Esophagus squamous epithelium (tissue), 5 donors: ENCODE data around the gene MYL10. TPM values are rescaled to one million over a fixed set of nuclear protein-coding genes. Genes with fewer than 3 reads are reported as not detected.

Experiments used
- DNase-seq: peaks from one replicate; lab custom pipeline; 2025; lab: John Stamatoyannopoulos, UW
- H3K27ac ChIP-seq, 4 donors: fragments of 200-600 bp; sonication (generic); one replicate each; pipeline ENCODE4 v1.5.1; 2016 to 2019; ENCODE audit warnings: mild to moderate bottlenecking in 1 of 4
- H3K27me3 ChIP-seq, 4 donors: fragments of 200-600 bp; sonication (generic); 1 replicate in 3 of 4; 2 replicates in 1 of 4; pipeline versions ENCODE4 v1.5.1 to v1.6.0; 2017 to 2021; ENCODE audit warnings: antibody characterized with exemption in 1 of 4
- H3K36me3 ChIP-seq, 3 donors: fragments of 200-600 bp; sonication (generic); one replicate each; pipeline ENCODE4 v1.5.1; 2016 to 2019
- H3K4me1 ChIP-seq, 3 donors: fragments of 200-600 bp; sonication (generic); one replicate each; pipeline ENCODE4 v1.5.1; 2017 to 2019
- H3K4me3 ChIP-seq, 4 donors: fragments of 200-600 bp; sonication (generic); 1 replicate in 3 of 4; 2 replicates in 1 of 4; pipeline ENCODE4 v1.5.1; 2016 to 2019; ENCODE audit warnings: mild to moderate bottlenecking in 2 of 4, moderate library complexity in 1 of 4
- H3K9me3 ChIP-seq, 3 donors: fragments of 200-600 bp; sonication (generic); one replicate each; pipeline ENCODE4 v1.5.1; 2016 to 2019
- POLR2A ChIP-seq, 4 donors: fragments of 450-650 bp; IDR thresholded peaks; one replicate each; pipeline ENCODE4 v1.6.1; 2017; ENCODE audit warnings: antibody characterized with exemption in 4 of 4, mild to moderate bottlenecking in 4 of 4, moderate library complexity in 3 of 4
- WGBS, 2 donors: methylation state at CpG; one replicate each; pipeline ENCODE4 v1.1.5; 2018; 5-methylcytosine and 5-hydroxymethylcytosine counted together
- intact Hi-C: fragments of 100-400 bp; cut with DNase I; formaldehyde crosslinking; loops from one replicate; pipeline ENCODE4 v1.15.0; 2022
- total RNA-seq, 4 donors: library from RNA; depleted of rRNA; stranded (reverse); fragments of >200 nt; gene quantifications; one replicate each; pipeline ENCODE4 v1.1.0, GENCODE V29; 2016
- TF ChIP-seq, protein P1 (sequence below), 6 experiments: fragments of 450-650 bp in 4 of 6; fragments of 200-600 bp in 2 of 6; sonication (generic) in 2 of 6; IDR thresholded peaks; one replicate each; pipeline ENCODE4 v1.5.1; 2016 to 2019; ENCODE audit warnings: antibody characterized with exemption in 6 of 6, mild to moderate bottlenecking in 4 of 6, moderate library complexity in 4 of 6
- donor health status: DM: yes; HTN: yes; CAD: no.

The MYL10 gene
- total RNA-seq, 4 donors from 2014 or later = not detected

DNA sequence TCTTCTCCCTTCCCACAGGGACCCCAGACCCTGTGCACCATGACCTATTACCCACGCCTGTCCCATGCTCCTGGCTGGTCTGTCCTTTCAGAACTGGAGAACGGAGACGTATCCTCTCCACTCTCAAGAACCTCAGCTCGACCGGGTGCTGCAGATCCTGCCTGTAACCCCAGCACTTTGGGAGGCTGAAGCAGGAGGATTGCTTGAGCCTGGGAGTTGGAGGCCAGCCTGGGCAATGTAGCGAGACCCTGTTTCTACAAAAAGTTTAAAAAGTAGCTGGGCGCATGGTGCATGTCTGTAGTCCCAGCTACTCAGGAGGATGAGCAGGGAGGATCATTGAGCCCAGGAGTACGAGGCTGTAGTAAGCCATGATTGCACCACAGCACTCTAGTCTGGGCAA lies 37.2 kb upstream of the MYL10 start:
- Histone ChIP-seq H3K27ac (no peak overlapping the region), H3K27me3 (peaks cover 0 to 3% (median 0%) of the 10 kb centered on the region in 4 donors), H3K36me3 (no peaks in the 10 kb centered on the region), H3K9me3 (no peaks in the 10 kb centered on the region), H3K4me3 (no peak overlapping the region), H3K4me1 (no peaks in the 10 kb centered on the region)
- TF ChIP-seq, protein P1, sequence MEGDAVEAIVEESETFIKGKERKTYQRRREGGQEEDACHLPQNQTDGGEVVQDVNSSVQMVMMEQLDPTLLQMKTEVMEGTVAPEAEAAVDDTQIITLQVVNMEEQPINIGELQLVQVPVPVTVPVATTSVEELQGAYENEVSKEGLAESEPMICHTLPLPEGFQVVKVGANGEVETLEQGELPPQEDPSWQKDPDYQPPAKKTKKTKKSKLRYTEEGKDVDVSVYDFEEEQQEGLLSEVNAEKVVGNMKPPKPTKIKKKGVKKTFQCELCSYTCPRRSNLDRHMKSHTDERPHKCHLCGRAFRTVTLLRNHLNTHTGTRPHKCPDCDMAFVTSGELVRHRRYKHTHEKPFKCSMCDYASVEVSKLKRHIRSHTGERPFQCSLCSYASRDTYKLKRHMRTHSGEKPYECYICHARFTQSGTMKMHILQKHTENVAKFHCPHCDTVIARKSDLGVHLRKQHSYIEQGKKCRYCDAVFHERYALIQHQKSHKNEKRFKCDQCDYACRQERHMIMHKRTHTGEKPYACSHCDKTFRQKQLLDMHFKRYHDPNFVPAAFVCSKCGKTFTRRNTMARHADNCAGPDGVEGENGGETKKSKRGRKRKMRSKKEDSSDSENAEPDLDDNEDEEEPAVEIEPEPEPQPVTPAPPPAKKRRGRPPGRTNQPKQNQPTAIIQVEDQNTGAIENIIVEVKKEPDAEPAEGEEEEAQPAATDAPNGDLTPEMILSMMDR (IDR thresholded peaks at IDR 0.05) = no peak
- no peak for TF ChIP-seq POLR2A (IDR thresholded peaks at IDR 0.05)
- intact Hi-C loops = no loop called here
- no peak for DNase-seq
- 71 to 83% methylated on average over 3 to 7 of the region's 8 CpGs for WGBS, 2 donors

DNA sequence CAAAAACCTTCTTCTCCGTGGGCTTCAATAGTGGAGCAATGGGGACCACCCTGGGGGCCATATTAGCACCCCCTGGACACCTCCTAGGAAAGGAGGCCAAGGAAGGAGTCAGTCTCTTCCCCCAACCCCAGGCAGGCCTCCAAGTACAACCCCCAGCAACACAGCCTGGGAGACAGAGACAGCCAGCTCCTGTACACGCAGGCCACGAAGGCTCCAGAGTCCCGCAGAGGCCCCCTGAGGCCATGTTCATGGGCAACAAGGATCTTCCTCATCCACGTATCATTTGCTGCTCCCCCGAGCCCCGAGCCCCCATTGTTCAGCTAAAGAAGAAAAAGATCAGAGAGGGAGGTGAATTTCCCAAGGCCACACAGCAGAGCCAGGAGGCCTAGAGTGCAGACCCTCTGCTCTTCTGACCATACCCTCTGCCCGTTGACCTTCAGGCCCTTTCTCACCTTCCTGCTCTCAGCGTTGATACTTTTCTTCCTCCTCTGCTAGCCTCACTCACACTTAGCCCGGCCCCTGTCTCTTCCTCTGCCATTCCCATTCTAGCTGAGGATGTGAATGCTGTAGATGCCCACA lies 35.9 kb upstream of the MYL10 start:
- Histone ChIP-seq H3K4me3 (no peak overlapping the region), H3K9me3 (no peaks in the 10 kb centered on the region), H3K36me3 (no peaks in the 10 kb centered on the region), H3K27me3 (peaks cover 0 to 16% (median 0%) of the 10 kb centered on the region in 4 donors), H3K4me1 (no peaks in the 10 kb centered on the region), H3K27ac (no peak overlapping the region)
- intact Hi-C loops = no loop called here
- 72 to 82% methylated on average over 3 to 7 of the region's 10 CpGs for WGBS, 2 donors
- no peak for DNase-seq
- TF ChIP-seq POLR2A (IDR thresholded peaks at IDR 0.05) = no peak
- TF ChIP-seq, protein P1 (IDR thresholded peaks at IDR 0.05) = no peak

DNA sequence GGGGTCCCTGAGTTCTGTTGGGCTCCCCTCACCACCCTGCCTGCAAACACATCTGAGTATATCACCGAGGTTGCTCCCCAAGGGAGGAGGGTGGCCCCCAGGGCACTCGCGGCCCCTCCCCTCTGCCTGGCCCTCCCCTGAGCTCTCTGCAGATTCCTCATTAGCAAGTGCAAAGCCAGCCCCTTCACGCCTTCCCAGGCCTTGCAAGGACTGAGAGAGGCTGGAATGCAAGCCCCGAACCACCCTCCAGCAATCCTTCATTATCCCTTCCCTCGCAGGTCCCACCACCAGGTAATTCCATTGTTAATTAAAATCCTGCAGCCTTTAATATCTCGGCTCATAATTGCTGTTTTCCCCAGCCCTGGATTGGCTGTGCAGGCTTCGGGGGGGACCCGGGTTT lies 35.3 kb upstream of the MYL10 start:
- no peak for TF ChIP-seq POLR2A (IDR thresholded peaks at IDR 0.05)
- TF ChIP-seq, protein P1 (IDR thresholded peaks at IDR 0.05) = no peak
- no peak for DNase-seq
- WGBS, 2 donors = 42 to 64% methylated on average over 6 to 9 of the region's 9 CpGs

DNA sequence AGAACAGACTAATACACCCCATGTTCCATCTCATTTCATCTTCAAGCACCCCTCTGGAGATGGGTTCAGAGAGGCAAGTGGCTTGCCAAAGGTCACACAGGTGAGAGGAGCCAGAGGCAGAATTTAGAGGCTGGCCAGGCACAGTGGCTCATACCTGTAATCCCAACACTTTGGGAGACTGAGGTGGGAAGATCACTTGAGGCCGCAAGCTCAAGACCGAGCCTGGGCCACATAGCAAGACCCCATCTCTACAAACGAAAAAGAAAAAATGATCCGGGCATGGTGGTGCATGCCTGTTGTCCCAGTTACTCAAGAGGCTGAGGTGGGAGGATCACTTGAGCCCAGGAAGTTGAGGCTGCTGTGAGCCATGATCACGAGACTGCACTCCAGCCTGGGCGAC lies 34.7 kb upstream of the MYL10 start:
- no peaks in the 10 kb centered on the region for H3K36me3 ChIP-seq
- 90 to 94% methylated on average over 6 of the region's 6 CpGs for WGBS, 2 donors
- TF ChIP-seq, protein P1 (IDR thresholded peaks at IDR 0.05) = no peak
- TF ChIP-seq POLR2A (IDR thresholded peaks at IDR 0.05) = no peak

More for the DNA sequence above, 35.3 kb upstream of the MYL10 start:
- no peaks in the 10 kb centered on the region for H3K36me3 ChIP-seq
- intact Hi-C loops = no loop called here
- H3K27me3 ChIP-seq = peaks cover 0 to 17% (median 0%) of the 10 kb centered on the region in 4 donors
- no peak overlapping the region for H3K27ac ChIP-seq
- H3K4me1 ChIP-seq = no peaks in the 10 kb centered on the region
- H3K9me3 ChIP-seq = no peaks in the 10 kb centered on the region
- no peak overlapping the region for H3K4me3 ChIP-seq

DNA sequence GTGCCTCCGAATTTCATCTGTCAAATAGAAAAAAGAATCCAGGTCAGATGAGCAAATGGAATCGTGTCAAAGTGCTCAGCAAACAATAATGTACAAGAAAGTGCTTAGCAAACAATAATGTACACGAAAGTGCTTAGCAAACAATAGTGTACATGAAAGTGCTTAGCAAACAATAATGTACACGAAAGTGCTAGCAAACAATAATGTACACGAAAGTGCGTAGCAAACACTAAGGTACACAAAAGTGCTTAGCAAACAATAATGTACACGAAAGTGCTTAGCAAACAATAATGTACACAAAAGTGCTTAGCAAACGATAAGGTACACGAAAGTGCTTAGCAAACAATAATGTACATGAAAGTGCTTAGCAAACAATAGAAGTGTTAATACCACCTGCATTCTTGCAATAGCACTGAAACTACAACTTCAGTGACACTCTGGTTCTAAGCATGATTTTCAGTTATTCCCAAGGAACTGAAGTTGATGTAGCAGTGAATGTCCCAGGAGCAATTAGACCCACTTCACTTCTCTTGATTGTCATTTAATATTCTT lies 33.4 kb upstream of the MYL10 start:
- Histone ChIP-seq H3K9me3 (no peaks in the 10 kb centered on the region), H3K27me3 (peaks cover 0 to 23% (median 0%) of the 10 kb centered on the region in 4 donors), H3K4me3 (no peak overlapping the region), H3K4me1 (no peaks in the 10 kb centered on the region), H3K27ac (no peak overlapping the region), H3K36me3 (no peaks in the 10 kb centered on the region)
- no peak for DNase-seq
- intact Hi-C loops = no loop called here
- TF ChIP-seq, protein P1 (IDR thresholded peaks at IDR 0.05) = no peak
- TF ChIP-seq POLR2A (IDR thresholded peaks at IDR 0.05) = no peak
- WGBS, 2 donors = 32 to 67% methylated on average over 9 of the region's 9 CpGs

More for the DNA sequence above, 34.7 kb upstream of the MYL10 start:
- no peaks in the 10 kb centered on the region for H3K9me3 ChIP-seq
- no peak overlapping the region for H3K4me3 ChIP-seq
- DNase-seq = no peak
- no peaks in the 10 kb centered on the region for H3K4me1 ChIP-seq
- H3K27me3 ChIP-seq = peaks cover 0 to 17% (median 0%) of the 10 kb centered on the region in 4 donors
- intact Hi-C loops = no loop called here
- no peak overlapping the region for H3K27ac ChIP-seq
